Type B pancreatic cell (in vitro differentiated cells): ENCODE results near the gene CHAF1A. TPM values are rescaled to one million over a fixed set of nuclear protein-coding genes. Genes with fewer than 3 reads are reported as not detected.

Experiments used
- DNase-seq: peaks from one replicate; pipeline ENCODE4 v3.0.0; 2021; ENCODE audit warnings: mixed read lengths; ENCODE audit not compliant: unreplicated experiment; ENCODE audit errors: extremely low spot score
- H3K27ac Mint-ChIP-seq: 2 replicates; pipeline ENCODE4 v1.8.0; 2021; ENCODE audit warnings: mild to moderate bottlenecking, mixed read lengths
- H3K27me3 Mint-ChIP-seq: 2 replicates; pipeline ENCODE4 v1.8.0; 2021; ENCODE audit warnings: mixed read lengths
- H3K36me3 Mint-ChIP-seq: 2 replicates; pipeline ENCODE4 v1.8.0; 2021; ENCODE audit warnings: mixed read lengths
- H3K4me1 Mint-ChIP-seq: one replicate; pipeline ENCODE4 v1.8.0; 2021; ENCODE audit warnings: mixed read lengths; ENCODE audit not compliant: unreplicated experiment
- H3K4me3 Mint-ChIP-seq: 2 replicates; pipeline ENCODE4 v1.8.0; 2021; ENCODE audit warnings: mild to moderate bottlenecking, mixed read lengths
- H3K9me3 Mint-ChIP-seq: 2 replicates; pipeline ENCODE4 v1.8.0; 2021; ENCODE audit warnings: mixed read lengths
- total RNA-seq: library from RNA; stranded (reverse); gene quantifications from 2 replicates; pipeline ENCODE4 v1.2.1, GENCODE V29; 2021; ENCODE audit warnings: low replicate concordance
- TF ChIP-seq, protein P1 (sequence below): fragments of 200-600 bp; sonication (generic); conservative IDR thresholded peaks from 2 replicates; pipeline ENCODE4 v1.5.0; 2021; ENCODE audit warnings: antibody characterized with exemption, mild to moderate bottlenecking

Gene CHAF1A
- total RNA-seq, 1 donor from 2014 or later = 46.3 TPM

DNA sequence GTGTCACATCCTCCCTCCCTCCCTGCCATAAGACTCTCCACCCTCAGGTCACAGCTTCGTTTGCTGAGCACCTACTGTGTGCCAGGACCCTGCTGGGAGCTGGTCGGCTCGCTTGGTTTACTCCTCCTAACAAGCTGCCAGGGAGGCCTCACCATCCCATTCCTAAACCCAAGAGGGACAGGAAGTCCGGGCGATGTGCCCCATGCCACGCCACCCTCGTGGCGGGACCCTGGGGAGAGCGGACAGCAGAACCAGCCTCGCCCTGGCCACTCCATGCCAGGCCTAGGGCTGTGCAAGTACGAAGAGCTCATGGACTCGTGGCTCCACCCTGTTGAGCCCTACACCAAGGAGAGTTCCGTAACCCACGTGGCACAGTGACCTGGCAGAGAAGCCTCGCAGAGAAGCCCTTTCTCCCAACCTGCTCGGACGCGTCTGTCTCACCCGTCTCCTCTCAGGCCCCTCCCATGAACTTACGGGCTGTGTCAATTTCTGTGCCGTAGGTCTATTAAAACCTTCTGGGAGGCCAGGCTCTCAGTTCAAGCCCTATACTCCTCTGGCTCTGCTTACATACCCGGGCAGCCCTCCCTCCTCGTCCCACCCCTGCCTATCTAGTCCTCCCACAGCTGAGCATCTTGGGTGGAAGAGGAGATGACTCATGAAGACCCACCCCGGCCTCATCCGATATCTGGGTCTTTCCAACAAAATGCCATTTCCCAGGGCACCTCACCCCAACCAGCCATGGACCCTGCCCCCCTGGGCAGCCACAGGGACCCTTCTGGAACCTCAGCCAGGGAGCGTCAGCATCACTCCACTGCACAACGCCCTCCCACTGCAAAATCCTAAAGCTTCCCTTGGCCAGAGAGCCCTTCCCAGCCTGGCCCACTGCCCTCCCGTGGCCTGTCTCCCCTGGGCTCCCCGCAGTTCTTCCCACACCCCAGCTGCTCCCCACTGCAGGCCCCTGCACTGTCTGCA, 52.6 kb downstream of the CHAF1A start:
- H3K36me3 Mint-ChIP-seq = no peaks in the 10 kb centered on the region
- H3K27ac Mint-ChIP-seq = no peak overlapping the region
- peak overlapping the region; percentile 31 for H3K4me3 Mint-ChIP-seq
- no peak for DNase-seq
- H3K9me3 Mint-ChIP-seq = no peaks in the 10 kb centered on the region
- TF ChIP-seq, protein P1, sequence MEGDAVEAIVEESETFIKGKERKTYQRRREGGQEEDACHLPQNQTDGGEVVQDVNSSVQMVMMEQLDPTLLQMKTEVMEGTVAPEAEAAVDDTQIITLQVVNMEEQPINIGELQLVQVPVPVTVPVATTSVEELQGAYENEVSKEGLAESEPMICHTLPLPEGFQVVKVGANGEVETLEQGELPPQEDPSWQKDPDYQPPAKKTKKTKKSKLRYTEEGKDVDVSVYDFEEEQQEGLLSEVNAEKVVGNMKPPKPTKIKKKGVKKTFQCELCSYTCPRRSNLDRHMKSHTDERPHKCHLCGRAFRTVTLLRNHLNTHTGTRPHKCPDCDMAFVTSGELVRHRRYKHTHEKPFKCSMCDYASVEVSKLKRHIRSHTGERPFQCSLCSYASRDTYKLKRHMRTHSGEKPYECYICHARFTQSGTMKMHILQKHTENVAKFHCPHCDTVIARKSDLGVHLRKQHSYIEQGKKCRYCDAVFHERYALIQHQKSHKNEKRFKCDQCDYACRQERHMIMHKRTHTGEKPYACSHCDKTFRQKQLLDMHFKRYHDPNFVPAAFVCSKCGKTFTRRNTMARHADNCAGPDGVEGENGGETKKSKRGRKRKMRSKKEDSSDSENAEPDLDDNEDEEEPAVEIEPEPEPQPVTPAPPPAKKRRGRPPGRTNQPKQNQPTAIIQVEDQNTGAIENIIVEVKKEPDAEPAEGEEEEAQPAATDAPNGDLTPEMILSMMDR = no peak
- H3K4me1 Mint-ChIP-seq = peaks cover 8% of the 10 kb centered on the region
- no peaks in the 10 kb centered on the region for H3K27me3 Mint-ChIP-seq

DNA sequence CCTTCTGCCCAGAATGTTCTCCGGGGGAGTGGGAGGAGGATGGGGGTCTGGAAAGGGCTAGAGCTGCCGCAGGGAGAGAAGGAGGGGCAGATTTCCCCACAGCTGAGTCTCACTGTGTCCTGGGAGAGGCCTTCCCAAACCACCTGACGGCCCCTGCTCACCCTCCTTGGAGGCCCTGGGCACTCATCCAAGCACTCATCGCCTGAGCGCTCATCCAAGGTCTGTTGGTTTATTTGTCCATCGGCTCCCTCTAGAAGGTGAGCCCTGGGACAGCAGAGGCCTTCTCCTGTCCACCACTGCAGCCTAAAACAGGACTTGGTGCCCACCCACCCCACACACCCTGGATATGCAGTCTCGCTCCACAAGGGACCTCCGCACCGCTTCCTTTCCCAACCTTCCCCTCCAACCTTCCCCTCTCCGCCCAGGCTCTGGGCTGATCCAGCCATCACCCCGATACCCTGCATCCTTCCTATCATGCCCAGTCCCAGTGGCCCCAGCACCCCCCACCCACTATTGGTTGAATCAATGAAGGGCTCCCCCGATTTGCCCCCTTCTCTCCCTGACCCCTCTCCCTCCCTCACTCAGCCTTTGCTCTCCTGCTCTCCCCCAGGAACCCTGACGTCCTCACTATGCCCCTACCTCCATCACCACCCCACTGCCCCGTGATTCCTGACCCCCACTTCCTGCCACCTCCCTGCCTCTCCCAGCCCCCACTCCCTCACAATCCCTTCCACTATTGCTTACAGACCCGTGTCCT, 53.5 kb downstream of the CHAF1A start:
- Mint-ChIP-seq H3K27ac (peak overlapping the region; percentile 50), H3K36me3 (no peaks in the 10 kb centered on the region), H3K9me3 (no peaks in the 10 kb centered on the region), H3K4me1 (peaks cover 8% of the 10 kb centered on the region), H3K27me3 (no peaks in the 10 kb centered on the region), H3K4me3 (peak overlapping the region; percentile 97)
- DNase-seq = peak; percentile 69
- TF ChIP-seq, protein P1 = no peak

DNA sequence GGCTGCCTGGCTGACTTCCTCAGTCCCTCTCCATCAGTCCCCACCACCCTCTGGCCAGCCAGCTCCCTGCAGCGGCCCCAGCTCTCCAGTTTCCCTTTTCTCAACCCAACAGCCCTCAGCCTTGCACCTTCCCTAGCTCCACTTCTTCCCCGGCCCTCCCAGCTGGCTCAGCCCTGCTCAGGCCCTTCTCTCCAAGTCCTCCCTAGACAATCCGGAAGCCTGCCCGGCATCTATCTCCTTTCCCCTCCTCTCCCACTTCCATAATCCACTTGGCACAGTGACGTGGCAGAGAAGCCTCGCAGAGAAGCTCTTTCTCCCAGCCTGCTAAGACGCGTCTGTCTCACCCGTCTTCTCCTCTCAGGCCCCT, 54.0 kb downstream of the CHAF1A start:
- Mint-ChIP-seq H3K4me3 (peak overlapping the region; percentile 97), H3K36me3 (no peaks in the 10 kb centered on the region), H3K9me3 (no peaks in the 10 kb centered on the region), H3K4me1 (peaks cover 8% of the 10 kb centered on the region), H3K27me3 (no peaks in the 10 kb centered on the region), H3K27ac (peak overlapping the region; percentile 96)
- TF ChIP-seq, protein P1 = no peak
- no peak for DNase-seq

DNA sequence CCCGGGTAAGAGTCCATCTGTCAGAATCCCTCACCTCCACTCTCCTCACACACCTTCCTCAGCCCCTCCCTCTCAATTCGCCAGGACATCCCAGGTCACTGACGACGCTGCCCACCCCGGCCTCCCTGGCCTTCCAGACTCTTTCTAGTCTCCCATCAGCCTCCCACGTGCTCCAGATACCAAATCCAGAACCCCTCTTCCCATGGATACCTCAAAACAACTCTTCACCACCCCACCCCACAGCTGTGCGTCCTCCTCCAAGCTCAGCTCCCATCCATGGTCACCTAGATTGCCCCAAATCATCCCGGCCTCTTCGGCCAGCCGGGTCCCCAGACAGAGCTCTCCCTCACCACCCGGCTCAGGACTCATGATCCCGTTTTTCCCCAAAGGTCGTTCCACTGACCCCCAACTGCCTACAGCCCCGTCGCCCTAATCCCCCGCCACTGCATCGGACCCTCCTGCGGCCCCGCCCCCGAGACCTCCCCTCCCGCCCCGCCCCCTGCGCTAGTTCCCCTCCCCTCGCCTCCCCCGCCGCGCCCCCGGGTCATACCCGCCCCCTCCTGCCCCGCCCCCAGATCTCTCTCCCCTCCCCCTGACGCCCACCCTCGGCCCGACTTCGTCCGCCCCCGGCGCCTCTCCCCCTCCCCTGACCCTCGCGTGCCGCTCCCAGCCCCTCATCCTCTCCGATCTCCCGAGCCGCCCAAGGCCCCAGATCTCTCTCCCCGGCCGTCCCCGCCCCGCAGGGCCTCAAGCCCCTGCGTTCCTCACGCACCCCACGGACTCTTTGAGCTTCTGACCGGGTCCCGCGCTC, 54.6 kb downstream of the CHAF1A start:
- TF ChIP-seq, protein P1 = no peak
- peaks cover 8% of the 10 kb centered on the region for H3K4me1 Mint-ChIP-seq
- no peaks in the 10 kb centered on the region for H3K9me3 Mint-ChIP-seq
- H3K27me3 Mint-ChIP-seq = no peaks in the 10 kb centered on the region
- peak; percentile 82 for DNase-seq
- H3K36me3 Mint-ChIP-seq = no peaks in the 10 kb centered on the region
- H3K4me3 Mint-ChIP-seq = peak overlapping the region; percentile 97
- peak overlapping the region; percentile 96 for H3K27ac Mint-ChIP-seq
